GOT3 (cell line): ENCODE measurements around the gene GSTCD.
"Not testable (repeated sequence)": the region's sequence is repeated elsewhere in the genome, so short reads cannot be mapped to it uniquely, and the experiment has no call there.

Experiments
- DNase-seq: peaks from one replicate; lab custom pipeline; 2025; ENCODE audit warnings: mixed read lengths; lab: John Stamatoyannopoulos, UW

GSTCD gene

DNA sequence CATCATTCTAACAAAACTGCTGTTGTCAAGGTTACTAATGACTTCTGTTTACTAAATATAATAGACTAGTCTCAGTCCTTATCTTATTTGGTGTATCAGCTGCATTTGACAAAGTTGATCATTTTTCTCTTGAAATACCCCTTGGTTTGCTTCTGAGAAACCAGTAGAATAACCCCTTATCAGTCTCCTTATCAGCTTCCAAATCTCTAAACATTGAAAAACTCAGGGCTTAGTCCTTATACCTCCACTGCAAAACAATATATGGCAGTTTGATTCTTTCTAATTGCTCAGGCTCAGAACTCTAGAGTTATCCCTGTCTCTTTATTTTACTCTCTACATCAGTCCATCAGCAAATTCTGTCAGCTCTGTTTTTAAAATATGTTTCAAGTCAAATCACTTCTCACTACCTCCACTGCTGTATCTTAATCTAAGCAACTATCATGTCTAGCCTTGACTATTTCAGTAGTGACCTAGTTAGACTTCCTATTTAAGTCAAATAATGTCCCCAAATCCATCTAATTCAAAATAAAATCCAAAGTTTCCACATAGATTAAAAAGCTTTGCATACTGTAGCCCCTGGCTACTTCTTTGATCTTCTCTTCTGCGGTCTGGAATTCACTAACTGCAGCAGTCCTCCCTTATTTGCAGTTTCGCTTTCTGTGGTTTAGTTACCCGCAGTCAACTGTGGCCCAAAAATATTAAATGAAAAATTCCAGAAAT is 99.6 kb downstream of the GSTCD start:
- DNase-seq = no peak

DNA sequence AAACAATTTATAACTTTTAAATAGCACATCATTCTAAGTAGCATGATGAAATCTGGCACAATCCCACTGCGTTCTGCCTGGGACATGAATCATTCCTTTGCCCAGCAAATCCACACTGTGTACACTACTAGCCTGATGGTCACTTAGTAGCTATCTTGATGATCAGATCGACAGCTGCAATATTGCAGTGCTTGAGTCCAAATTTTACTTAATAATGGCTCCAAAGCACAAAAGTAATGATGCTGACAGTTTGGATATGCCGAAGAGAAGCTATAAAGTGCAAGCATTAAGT is 100.1 kb downstream of the GSTCD start:
- DNase-seq = no peak

- no peak for DNase-seq
Observed at GRCh38 chr4:105815701-105816100, 107.1 kb downstream of the GSTCD start.

- DNase-seq = no peak
Observed at GRCh38 chr4:105822061-105822460, 113.5 kb downstream of the GSTCD start.

- DNase-seq = no peak
Observed at GRCh38 chr4:105828074-105828473, 119.5 kb downstream of the GSTCD start.

GRCh38 chr4:105831189-105831588 is 122.6 kb downstream of the GSTCD start:
- DNase-seq = no peak

GRCh38 chr4:105835177-105835576 is 126.6 kb downstream of the GSTCD start:
- no peak for DNase-seq

DNA sequence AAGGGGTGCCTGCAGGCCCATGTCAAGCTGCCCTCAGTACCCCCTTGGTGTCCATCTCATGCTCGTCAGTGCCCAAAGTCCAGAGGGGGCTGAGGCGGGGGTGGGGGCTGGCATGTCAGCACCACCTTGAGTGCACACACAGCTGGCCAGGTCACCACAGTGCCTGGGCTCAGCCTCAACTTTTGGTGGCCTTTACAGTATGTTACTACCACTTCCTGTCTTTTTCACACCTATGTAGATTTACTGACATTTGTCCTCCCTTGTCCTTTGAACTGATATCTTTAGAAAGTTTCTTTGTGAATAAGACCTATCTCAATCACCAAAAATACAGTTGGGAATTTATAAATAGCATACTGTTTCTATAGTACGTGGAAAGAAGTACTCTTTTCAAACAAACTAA is 128.0 kb downstream of the GSTCD start:
- DNase-seq = no peak

DNA sequence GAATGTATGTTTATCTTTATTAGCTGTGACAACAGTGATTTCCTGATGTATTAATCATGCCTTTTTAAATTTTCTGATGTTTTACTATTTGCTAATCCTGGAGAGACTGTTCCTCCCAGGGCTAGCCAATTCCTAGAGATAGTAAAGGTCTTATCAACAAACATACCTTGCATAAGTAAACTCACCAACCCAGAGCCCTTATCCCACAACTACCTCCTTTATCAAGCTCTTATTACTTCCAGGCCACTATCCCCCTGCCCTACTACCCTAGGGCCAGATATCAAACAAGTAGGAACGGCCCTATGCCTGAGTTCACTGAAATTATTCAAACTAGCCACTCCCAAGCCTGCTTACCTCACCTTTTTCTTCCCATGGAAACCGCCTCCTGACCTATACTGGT is 128.5 kb downstream of the GSTCD start:
- no peak for DNase-seq

DNA sequence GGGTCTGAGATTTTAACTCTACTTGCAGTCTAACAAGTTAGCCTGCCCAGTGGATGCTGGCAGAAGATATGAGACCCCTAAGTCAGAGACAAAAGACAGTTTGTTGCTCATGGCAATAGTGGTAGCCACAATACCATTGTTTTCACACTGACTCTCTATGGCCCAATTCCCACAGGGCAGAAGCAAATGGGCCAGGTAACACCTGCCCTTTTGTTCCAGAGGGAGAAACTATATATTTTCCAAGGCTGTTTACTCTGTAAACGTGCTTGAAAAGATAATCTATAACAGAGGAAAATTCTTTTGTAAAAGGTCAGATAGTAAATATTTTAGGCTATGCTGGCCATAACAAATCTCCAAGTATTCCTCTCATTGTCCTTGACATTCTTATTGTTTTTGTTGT is 129.5 kb downstream of the GSTCD start:
- no peak for DNase-seq

- DNase-seq = no peak
Observed at GRCh38 chr4:105840426-105841174, 132.0 kb downstream of the GSTCD start.

- no peak for DNase-seq
Observed at GRCh38 chr4:105843941-105844340, 135.4 kb downstream of the GSTCD start.

DNA sequence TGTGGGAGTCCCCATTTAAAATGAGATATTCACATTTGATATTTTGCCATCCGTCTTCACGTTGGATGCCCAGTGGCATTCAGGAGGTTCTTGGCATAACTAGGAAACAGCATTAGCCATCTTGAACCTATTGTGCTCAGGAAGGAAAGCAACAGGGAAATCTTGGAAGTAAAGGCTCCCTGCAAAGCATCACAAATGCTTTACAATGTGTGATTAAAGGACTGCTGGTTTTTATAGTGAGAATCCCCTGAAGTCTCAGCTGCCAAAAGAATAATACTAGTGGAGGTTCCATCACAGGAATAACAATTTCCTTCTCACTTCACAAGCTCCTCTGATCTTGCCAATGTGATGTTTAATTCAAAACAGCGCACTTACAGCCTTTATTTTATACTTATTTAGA is 137.0 kb downstream of the GSTCD start:
- DNase-seq = no peak

DNA sequence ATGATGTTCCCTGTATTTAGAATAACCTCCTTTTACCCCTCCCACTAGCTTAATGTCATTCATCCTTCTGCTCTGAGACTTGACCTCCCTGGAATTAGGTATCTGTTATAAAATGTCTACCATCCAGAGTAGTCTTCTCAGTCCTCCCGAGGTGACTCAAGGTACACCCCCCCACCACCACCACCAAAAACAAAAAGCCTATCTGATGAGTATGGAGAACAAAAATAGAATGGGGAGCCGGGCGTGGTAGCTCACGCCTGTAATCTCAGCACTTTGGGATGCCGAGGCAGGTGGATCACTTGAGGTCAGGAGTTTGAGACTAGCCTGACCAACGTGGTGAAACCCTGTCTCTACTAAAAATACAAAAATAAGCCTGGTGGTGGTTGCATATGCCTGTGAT is 139.8 kb downstream of the GSTCD start:
- DNase-seq = not testable (repeated sequence)

GRCh38 chr4:105851196-105851595 is 142.6 kb downstream of the GSTCD start:
- no peak for DNase-seq

DNA sequence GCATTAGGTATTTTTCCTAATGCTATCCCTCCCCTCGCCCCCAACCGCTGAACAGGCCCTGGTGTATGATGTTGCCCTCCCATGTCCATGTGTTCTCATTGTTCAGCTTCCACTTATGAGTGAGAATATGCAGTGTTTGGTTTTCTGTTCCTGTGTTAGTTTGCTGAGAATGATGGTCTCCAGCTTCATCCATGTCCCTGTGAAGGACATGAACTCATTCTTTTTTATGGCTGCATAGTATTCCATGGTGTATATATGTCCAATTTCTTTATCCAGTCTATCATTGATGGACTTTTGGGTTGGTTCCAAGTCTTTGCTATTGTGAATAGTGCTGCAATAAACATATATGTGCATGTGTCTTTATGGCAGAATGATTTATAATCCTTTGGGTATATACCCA is 143.6 kb downstream of the GSTCD start:
- not testable (repeated sequence) for DNase-seq

GRCh38 chr4:105858466-105859040 is 150.0 kb downstream of the GSTCD start:
- DNase-seq = no peak

- DNase-seq = no peak
Observed at GRCh38 chr4:105859233-105859632, 150.6 kb downstream of the GSTCD start.

GRCh38 chr4:105870963-105871362 is 162.4 kb downstream of the GSTCD start:
- no peak for DNase-seq

- no peak for DNase-seq
Observed at GRCh38 chr4:105871997-105872396, 163.4 kb downstream of the GSTCD start.

GRCh38 chr4:105875233-105875632 is 166.6 kb downstream of the GSTCD start:
- no peak for DNase-seq

GRCh38 chr4:105878668-105879067 is 170.1 kb downstream of the GSTCD start:
- DNase-seq = no peak

DNA sequence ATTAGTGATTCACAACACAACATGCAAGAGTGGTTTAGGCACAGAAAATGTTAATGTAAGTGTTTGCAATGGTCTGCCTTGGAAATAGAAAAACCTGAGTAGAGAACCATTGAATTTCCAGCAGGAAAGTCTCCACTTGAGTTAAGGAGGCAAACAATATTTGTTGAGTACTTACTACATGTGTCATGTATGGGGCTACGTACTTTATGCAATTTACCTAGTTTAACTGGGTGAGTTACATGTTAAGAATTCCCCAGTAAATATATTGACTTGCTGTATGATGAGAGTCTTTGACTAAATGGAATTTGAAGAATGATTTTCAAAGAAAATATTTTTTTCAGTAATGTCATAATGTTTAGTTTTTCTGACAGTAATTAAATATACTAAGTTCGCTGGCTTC is 178.9 kb downstream of the GSTCD start:
- DNase-seq = no peak
